Measurements from ENCODE around the gene AIDA. TPM values are rescaled to one million over a fixed set of nuclear protein-coding genes. Genes with fewer than 3 reads are reported as not detected.

AIDA gene
- total RNA-seq, 2 donors from 2014 or later: 129 to 136 TPM

DNA sequence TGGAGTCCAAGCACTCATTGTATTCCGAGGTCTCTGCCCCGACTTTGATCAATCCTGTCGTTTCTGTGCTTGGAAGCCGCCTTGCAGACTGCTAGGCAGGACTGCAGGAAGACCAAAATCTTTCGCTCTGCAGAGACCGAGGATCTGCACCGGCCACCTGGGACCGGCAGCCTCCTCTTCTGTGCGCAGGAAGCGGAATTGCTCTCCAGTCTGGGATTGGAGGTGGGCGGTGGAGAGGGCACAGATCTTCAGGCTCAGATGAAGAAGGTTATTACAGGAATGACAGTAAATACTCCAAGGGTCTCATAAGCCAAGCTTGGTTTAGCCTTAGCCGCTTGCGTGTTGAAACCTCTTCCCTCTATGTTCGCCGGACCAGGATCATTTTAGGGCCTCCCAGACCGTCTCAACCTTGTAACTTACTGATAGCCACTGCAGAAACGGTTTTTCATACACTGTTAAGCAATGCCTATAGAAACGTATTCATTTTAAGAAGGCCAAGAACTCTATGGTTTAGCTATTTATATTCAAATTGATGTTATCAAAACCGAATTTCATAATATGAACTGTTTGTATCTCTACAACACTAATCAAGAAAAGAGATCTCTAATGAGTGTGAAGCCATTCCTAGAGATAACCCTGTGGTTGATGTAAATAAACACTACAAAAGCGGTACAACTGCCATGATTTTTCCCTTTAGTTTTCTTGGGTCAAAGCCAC is 93.3 kb downstream of the AIDA start:
- H3K9me3 Mint-ChIP-seq: no peaks in the 10 kb centered on the region
- peak overlapping the region; percentile 93 for H3K4me3 Mint-ChIP-seq
- DNase-seq: peak; percentile 79
- Histone ChIP-seq H3K9ac (ENCODE audit: extremely low read depth, low read length, poor library complexity, severe bottlenecking) (peak overlapping the region; percentile 68), H3K9me3 (ENCODE audit: control insufficient read depth, low read length) (no peaks in the 10 kb centered on the region), H3K4me1 (ENCODE audit: control insufficient read depth, insufficient read depth, low read length) (no peaks in the 10 kb centered on the region), H3K27ac (ENCODE audit: low read depth, low read length) (no peak overlapping the region), H3K4me3 (ENCODE audit: low read length) (peak overlapping the region; percentile 94), H3K27me3 (ENCODE audit: control insufficient read depth, insufficient read depth, low read length, poor library complexity, severe bottlenecking) (peaks cover 28% of the 10 kb centered on the region), H3K36me3 (ENCODE audit: control insufficient read depth, insufficient read depth, low read length) (peaks cover 27% of the 10 kb centered on the region)
- H3K27me3 Mint-ChIP-seq (ENCODE audit: insufficient read depth): peaks cover 23% of the 10 kb centered on the region
- TF ChIP-seq, protein P1, sequence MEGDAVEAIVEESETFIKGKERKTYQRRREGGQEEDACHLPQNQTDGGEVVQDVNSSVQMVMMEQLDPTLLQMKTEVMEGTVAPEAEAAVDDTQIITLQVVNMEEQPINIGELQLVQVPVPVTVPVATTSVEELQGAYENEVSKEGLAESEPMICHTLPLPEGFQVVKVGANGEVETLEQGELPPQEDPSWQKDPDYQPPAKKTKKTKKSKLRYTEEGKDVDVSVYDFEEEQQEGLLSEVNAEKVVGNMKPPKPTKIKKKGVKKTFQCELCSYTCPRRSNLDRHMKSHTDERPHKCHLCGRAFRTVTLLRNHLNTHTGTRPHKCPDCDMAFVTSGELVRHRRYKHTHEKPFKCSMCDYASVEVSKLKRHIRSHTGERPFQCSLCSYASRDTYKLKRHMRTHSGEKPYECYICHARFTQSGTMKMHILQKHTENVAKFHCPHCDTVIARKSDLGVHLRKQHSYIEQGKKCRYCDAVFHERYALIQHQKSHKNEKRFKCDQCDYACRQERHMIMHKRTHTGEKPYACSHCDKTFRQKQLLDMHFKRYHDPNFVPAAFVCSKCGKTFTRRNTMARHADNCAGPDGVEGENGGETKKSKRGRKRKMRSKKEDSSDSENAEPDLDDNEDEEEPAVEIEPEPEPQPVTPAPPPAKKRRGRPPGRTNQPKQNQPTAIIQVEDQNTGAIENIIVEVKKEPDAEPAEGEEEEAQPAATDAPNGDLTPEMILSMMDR (conservative IDR thresholded peaks at IDR 0.05): no peak
- peaks cover 15% of the 10 kb centered on the region for H3K4me1 Mint-ChIP-seq
- 17 to 22% methylated on average over 16 to 20 of the region's 20 CpGs for WGBS, 2 experiments (ENCODE audit: insufficient coverage in 1 of 2, insufficient read length in 1 of 2)
- peak overlapping the region; percentile 90 for H3K27ac Mint-ChIP-seq
- H3K36me3 Mint-ChIP-seq (ENCODE audit: low read depth): peaks cover 28% of the 10 kb centered on the region

Other genes starting within 250 kb of the AIDA start
- gene HHIPL2, start 164.4 kb downstream of the AIDA start, total RNA-seq: 1 to 10 TPM in 1 of 2 donors, under 1 TPM in 1; 0.49 to 1.6 TPM
- 10 to 100 TPM; 16.2 to 24.9 TPM for gene TAF1A, start 122.6 kb downstream of the AIDA start, total RNA-seq
- gene MIA3, start 94.4 kb downstream of the AIDA start, total RNA-seq: 10 to 100 TPM; 69.9 to 76.8 TPM
- 10 to 100 TPM; 22.8 to 26.3 TPM for gene BROX, start 73 bp upstream of the AIDA start, total RNA-seq
- gene FAM177B, start 24.7 kb upstream of the AIDA start, total RNA-seq: not detected
- gene DISP1, start 102.5 kb upstream of the AIDA start, total RNA-seq: 1 to 10 TPM; 6.1 to 7.5 TPM

Measured in endodermal cell (in vitro differentiated cells).